ENCODE results near the gene IL17RB. TPM values are rescaled to one million over a fixed set of nuclear protein-coding genes. Genes with fewer than 3 reads are reported as not detected.

The IL17RB gene
- total and polyA plus RNA-seq, 12 donors: 0.16 to 7.7 (median 0.67) TPM; not detected in 2

DNA sequence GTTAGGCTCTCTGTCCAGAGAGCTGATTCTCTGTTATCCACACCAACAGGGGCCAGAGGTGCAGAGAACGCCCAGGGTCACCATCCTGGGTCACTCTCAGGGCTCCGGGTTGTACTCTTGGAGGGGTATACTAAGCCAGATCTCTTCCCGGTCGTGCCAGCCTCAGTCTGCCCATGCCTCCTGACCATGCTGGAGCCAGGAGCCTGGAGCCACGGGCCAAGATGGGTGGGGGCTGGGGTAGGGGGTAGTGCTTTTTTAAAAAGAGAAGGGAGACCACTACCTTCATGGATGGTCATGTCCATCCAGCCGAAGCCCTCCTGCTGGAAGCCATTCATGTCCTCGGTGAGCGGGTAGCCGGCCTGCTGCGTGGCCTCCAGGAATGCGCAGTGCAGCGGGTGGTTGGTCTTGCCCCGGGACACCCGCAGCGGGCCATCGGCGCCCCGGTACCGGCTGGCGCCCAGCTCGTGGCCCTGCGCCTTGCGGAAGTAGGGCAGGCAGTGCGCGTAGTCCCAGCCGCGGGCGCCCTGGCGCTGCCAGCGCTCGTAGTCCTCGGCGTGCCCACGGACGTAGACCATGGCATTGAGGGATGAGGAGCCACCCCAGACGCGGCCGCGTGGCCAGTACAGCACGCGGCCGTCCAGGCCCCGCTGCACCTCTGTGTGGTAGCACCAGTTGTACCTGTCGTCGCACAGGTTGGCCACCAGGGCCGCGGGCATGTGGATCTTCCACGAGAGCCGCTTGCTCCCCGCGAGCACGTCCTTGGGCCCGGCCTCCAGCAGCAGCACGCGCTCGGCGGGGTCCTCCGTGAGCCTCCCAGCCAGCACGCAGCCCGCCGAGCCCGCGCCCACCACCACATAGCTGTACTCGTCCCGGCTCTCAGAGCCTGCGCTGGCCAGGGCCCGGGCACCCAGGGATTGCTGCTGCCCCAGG lies 23.1 kb upstream of the IL17RB start:
- Histone ChIP-seq H3K36me3 (no peaks in the 10 kb centered on the region), H3K4me3 (no peak overlapping the region), H3K27me3 (peaks cover 0 to 6% (median 0%) of the 10 kb centered on the region in 7 donors), H3K4me1 (no peaks in the 10 kb centered on the region), H3K27ac (no peak overlapping the region), H3K9me3 (no peaks in the 10 kb centered on the region)
- intact Hi-C loops (cut with DNase I): no loop called here
- no peak for ATAC-seq
- DNase-seq: no peak
- 95 to 97% methylated on average over 66 to 67 of the region's 67 CpGs for WGBS, 2 donors
- TF ChIP-seq, protein P1, sequence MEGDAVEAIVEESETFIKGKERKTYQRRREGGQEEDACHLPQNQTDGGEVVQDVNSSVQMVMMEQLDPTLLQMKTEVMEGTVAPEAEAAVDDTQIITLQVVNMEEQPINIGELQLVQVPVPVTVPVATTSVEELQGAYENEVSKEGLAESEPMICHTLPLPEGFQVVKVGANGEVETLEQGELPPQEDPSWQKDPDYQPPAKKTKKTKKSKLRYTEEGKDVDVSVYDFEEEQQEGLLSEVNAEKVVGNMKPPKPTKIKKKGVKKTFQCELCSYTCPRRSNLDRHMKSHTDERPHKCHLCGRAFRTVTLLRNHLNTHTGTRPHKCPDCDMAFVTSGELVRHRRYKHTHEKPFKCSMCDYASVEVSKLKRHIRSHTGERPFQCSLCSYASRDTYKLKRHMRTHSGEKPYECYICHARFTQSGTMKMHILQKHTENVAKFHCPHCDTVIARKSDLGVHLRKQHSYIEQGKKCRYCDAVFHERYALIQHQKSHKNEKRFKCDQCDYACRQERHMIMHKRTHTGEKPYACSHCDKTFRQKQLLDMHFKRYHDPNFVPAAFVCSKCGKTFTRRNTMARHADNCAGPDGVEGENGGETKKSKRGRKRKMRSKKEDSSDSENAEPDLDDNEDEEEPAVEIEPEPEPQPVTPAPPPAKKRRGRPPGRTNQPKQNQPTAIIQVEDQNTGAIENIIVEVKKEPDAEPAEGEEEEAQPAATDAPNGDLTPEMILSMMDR (IDR thresholded peaks at IDR 0.05): no peak

DNA sequence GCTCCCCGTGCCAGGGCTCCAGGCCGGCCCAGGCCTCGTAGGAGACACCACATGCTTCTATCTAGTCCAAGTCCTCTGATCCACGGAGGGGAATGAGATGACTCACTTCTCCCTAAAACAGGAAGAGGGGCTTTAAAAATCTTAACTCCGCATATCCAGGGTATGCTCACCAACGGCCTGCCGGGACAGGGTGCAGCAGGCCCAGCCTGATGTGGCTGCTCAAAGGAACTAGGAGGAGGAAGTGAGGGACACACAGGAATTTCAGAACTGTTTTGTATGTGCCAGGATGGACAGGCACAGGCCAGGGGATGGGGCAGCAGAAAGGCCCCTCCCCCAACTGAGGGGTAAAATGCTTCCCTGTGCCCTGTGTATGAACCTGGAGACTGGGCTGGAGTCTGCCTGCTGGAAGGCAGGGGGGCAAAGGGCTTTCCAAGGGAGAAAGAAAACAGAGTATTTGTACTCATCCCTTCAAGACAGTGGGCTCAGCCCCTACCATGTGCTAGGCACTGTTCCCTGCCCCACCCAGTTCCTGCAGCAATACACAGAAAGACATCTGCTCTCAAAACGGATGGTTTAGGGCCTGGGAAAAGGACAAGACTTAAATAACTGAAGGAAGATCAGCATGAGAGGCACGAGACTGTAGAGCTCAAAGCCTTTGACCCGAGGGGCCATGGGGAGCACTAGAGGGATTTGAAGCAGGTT lies 22.3 kb upstream of the IL17RB start:
- no peak for DNase-seq

DNA sequence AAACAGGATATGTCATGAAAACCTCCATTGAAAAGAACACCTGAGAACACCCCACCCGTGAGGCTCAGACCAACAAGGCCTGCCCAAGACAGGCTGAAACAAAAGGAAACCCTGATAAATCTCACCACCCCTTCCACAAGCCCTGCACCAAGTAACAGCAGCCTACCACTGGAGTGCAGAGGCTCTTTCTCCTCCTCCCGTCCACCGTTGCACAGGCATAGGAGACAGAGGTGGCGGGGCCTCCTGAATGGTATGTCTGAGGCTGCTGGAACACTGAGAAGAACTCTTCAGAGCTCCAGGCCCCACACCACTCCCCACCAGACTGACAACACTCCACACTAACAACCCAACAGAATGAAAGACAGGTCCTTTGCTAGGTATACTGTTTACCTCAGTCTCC lies 21.6 kb upstream of the IL17RB start:
- no peak overlapping the region for H3K4me3 ChIP-seq
- DNase-seq (no peak), ATAC-seq (no peak)
- 92 to 93% methylated on average over 4 of the region's 4 CpGs for WGBS, 2 donors
- intact Hi-C loops (cut with DNase I): no loop called here
- H3K27ac ChIP-seq: no peak overlapping the region
- H3K36me3 ChIP-seq: no peaks in the 10 kb centered on the region
- TF ChIP-seq, protein P1 (IDR thresholded peaks at IDR 0.05): no peak
- H3K4me1 ChIP-seq: no peaks in the 10 kb centered on the region
- no peaks in the 10 kb centered on the region for H3K9me3 ChIP-seq
- H3K27me3 ChIP-seq: no peaks in the 10 kb centered on the region

More for the DNA sequence above, 22.3 kb upstream of the IL17RB start:
- ATAC-seq: no peak
- peaks cover 0 to 4% (median 0%) of the 10 kb centered on the region in 7 donors for H3K27me3 ChIP-seq
- no peak overlapping the region for H3K27ac ChIP-seq
- no peaks in the 10 kb centered on the region for H3K36me3 ChIP-seq
- 70 to 72% methylated on average over 10 of the region's 10 CpGs for WGBS, 2 donors
- no peaks in the 10 kb centered on the region for H3K4me1 ChIP-seq
- H3K9me3 ChIP-seq: no peaks in the 10 kb centered on the region
- intact Hi-C loops (cut with DNase I): no loop called here
- TF ChIP-seq, protein P1 (IDR thresholded peaks at IDR 0.05): no peak
- H3K4me3 ChIP-seq: no peak overlapping the region

DNA sequence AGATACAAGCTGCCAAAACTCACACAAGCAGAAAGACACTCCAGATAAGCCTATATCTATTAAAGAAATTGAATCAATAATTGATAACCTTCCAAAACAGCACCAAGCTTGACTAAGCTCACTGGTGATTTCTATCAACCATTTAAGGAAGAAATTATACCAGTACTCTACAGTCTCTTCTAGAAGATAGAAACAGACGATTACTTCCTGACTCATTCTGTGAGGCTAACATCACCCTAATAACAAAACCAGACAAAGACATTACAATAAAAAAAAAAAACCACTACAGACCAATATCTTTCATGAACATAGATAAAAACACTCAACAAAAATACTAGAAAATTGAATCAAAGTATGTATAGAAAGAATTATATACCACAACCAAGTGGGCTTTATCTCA lies 20.3 kb upstream of the IL17RB start:
- Histone ChIP-seq H3K36me3 (no peaks in the 10 kb centered on the region), H3K27me3 (no peaks in the 10 kb centered on the region), H3K9me3 (no peaks in the 10 kb centered on the region), H3K4me3 (no peak overlapping the region), H3K4me1 (no peaks in the 10 kb centered on the region), H3K27ac (no peak overlapping the region)
- ATAC-seq (no peak), DNase-seq (no peak)
- intact Hi-C loops (cut with DNase I): no loop called here
- TF ChIP-seq, protein P1 (IDR thresholded peaks at IDR 0.05): no peak
- WGBS, 2 donors: 35 to 47% methylated on average over 1 of the region's 1 CpG

All from heart right ventricle (tissue), 16 donors.